ENCODE results near the gene C11orf65.

C11orf65 gene

GRCh38 chr11:108467091-108467823 is at the start of gene C11orf65:
Gene C11orf65 (minus strand): TSS chr11:108467529. CDS start chr11:108461559, 5,970 bp downstream.
- DNase-seq (ENCODE audit: low read depth in 2 of 2), result peak; percentile 87 to 94

- no peak for DNase-seq (ENCODE audit: low read depth in 2 of 2)
These were observed 48.8 kb upstream of the C11orf65 start for GRCh38 chr11:108516125-108516524.

GRCh38 chr11:108512708-108513107 is 45.4 kb upstream of the C11orf65 start:
- no peak for DNase-seq (ENCODE audit: low read depth in 2 of 2)

GRCh38 chr11:108511851-108512474 is 44.6 kb upstream of the C11orf65 start:
- no peak for DNase-seq (ENCODE audit: low read depth in 2 of 2)

GRCh38 chr11:108508653-108509593 is 41.6 kb upstream of the C11orf65 start:
- no peak for DNase-seq (ENCODE audit: low read depth in 2 of 2)

GRCh38 chr11:108501396-108501795 is 34.1 kb upstream of the C11orf65 start:
- no peak for DNase-seq (ENCODE audit: low read depth in 2 of 2)

- DNase-seq (ENCODE audit: low read depth in 2 of 2), result no peak
These were observed 33.4 kb upstream of the C11orf65 start for GRCh38 chr11:108500721-108501120.

- no peak for DNase-seq (ENCODE audit: low read depth in 2 of 2)
These were observed 32.8 kb upstream of the C11orf65 start for GRCh38 chr11:108500169-108500568.

GRCh38 chr11:108498816-108499408 is 31.6 kb upstream of the C11orf65 start:
- DNase-seq (ENCODE audit: low read depth in 2 of 2), result no peak

- peak in 1 of 2 donors; percentile 33 for DNase-seq (ENCODE audit: low read depth in 2 of 2)
These were observed 30.9 kb upstream of the C11orf65 start, which contains the start of gene POGLUT3 for GRCh38 chr11:108498046-108498815. Gene POGLUT3 (minus strand): TSS chr11:108498384. CDS start chr11:108498366, 18 bp downstream.

- peak; percentile 52 to 64 for DNase-seq (ENCODE audit: low read depth in 2 of 2)
These were observed 30.2 kb upstream of the C11orf65 start for GRCh38 chr11:108497317-108498045.

GRCh38 chr11:108496643-108497256 is 29.4 kb upstream of the C11orf65 start:
- no peak for DNase-seq (ENCODE audit: low read depth in 2 of 2)

- DNase-seq (ENCODE audit: low read depth in 2 of 2), result no peak
These were observed 28.0 kb upstream of the C11orf65 start for GRCh38 chr11:108495326-108495725.

- DNase-seq (ENCODE audit: low read depth in 2 of 2), result no peak
These were observed 26.9 kb upstream of the C11orf65 start for GRCh38 chr11:108494182-108494581.

GRCh38 chr11:108491936-108492335 is 24.6 kb upstream of the C11orf65 start:
- no peak for DNase-seq (ENCODE audit: low read depth in 2 of 2)

- DNase-seq (ENCODE audit: low read depth in 2 of 2), result no peak
These were observed 19.5 kb upstream of the C11orf65 start for GRCh38 chr11:108486828-108487227.

GRCh38 chr11:108486331-108486730 is 19.0 kb upstream of the C11orf65 start:
- DNase-seq (ENCODE audit: low read depth in 2 of 2), result no peak

GRCh38 chr11:108483163-108483562 is 15.8 kb upstream of the C11orf65 start:
- no peak for DNase-seq (ENCODE audit: low read depth in 2 of 2)

GRCh38 chr11:108474664-108475463 is 7.5 kb upstream of the C11orf65 start:
- DNase-seq (ENCODE audit: low read depth in 2 of 2), result no peak
